HG03342 (cell line): ENCODE data around the gene ABHD16A.
A peak's percentile ranks its signal among the peaks of the same experiment; 100 is the strongest.

Experiments used
- ATAC-seq: cut with Tn5 transposase; IDR thresholded peaks from one replicate; pipeline ENCODE4 v1.9.1; 2021; ENCODE audit warnings: mild to moderate bottlenecking, moderate library complexity; ENCODE audit not compliant: unreplicated experiment

The ABHD16A gene

GRCh38 chr6:31663126-31663960, 39.8 kb downstream of the ABHD16A start:
- ATAC-seq = no peak

- no peak for ATAC-seq
These were observed 40.9 kb downstream of the ABHD16A start for GRCh38 chr6:31662124-31662723.

GRCh38 chr6:31661262-31662123, 41.6 kb downstream of the ABHD16A start:
- no peak for ATAC-seq

- ATAC-seq = peak; percentile 44
These were observed 42.5 kb downstream of the ABHD16A start, which contains the start of gene C6orf47 for GRCh38 chr6:31660381-31661261. Gene C6orf47 (minus strand): TSS chr6:31660778. CDS start chr6:31659947, 831 bp downstream.

- ATAC-seq = peak; percentile 12
These were observed 43.3 kb downstream of the ABHD16A start for GRCh38 chr6:31659649-31660380.

- ATAC-seq = no peak
These were observed 44.0 kb downstream of the ABHD16A start for GRCh38 chr6:31658983-31659648.

GRCh38 chr6:31658158-31658688, 44.9 kb downstream of the ABHD16A start:
- ATAC-seq = no peak

- ATAC-seq = no peak
These were observed 45.5 kb downstream of the ABHD16A start for GRCh38 chr6:31657406-31658157.

- ATAC-seq = no peak
These were observed 47.5 kb downstream of the ABHD16A start, which contains the start of gene APOM for GRCh38 chr6:31655349-31656237. Gene APOM (plus strand): TSS chr6:31655894. CDS start chr6:31655967, 73 bp downstream.

GRCh38 chr6:31654574-31655348, 48.4 kb downstream of the ABHD16A start:
- no peak for ATAC-seq

- ATAC-seq = peak; percentile 60
These were observed 50.0 kb downstream of the ABHD16A start for GRCh38 chr6:31652925-31653724.

- no peak for ATAC-seq
These were observed 51.4 kb downstream of the ABHD16A start for GRCh38 chr6:31651602-31652191.

GRCh38 chr6:31645325-31645724, 57.8 kb downstream of the ABHD16A start:
- ATAC-seq = no peak

GRCh38 chr6:31643818-31644454, 59.2 kb downstream of the ABHD16A start:
- no peak for ATAC-seq
